HCT116 (cell line): Measurements from ENCODE around the gene TRIM29. TPM values are rescaled to one million over a fixed set of nuclear protein-coding genes. Genes with fewer than 3 reads are reported as not detected.

Experiments used
- ATAC-seq: fragments of 200-7000 bp; cut with Tn5 transposase; 2 replicates; pipeline ENCODE4 v1.9.1; 2020; ENCODE audit warnings: mild to moderate bottlenecking, moderate library complexity
- BruUV-seq: library from RNA; stranded (reverse); fragments of 400-500 nt; replicated peaks from 2 replicates; lab custom pipeline; 2021; lab: Mats Ljungman, UMichigan
- CTCF ChIA-PET: fragments of 300-600 bp; sonication (Branson Sonifier 250); formaldehyde crosslinking; loops from one replicate; lab custom pipeline; 2021; ENCODE audit warnings: antibody characterized with exemption; lab: Charles Lee
- POLR2A ChIA-PET: fragments of 300-600, 350-600 bp; sonication (Branson Sonifier 250); formaldehyde crosslinking; loops from one replicate; lab custom pipeline; 2021; ENCODE audit warnings: antibody characterized with exemption; lab: Charles Lee
- RAD21 ChIA-PET, 2 experiments: fragments of 300-600 bp; sonication (Branson Sonifier 250); formaldehyde crosslinking; loops; one replicate each; lab custom pipeline; 2023; ENCODE audit warnings: low total read pairs in 2 of 2; ENCODE audit not compliant: uncharacterized antibody in 2 of 2, unreplicated experiment in 2 of 2, low non-redundant PET in 1 of 2; lab: Charles Lee
- DNase-seq: peaks from one replicate; pipeline ENCODE4 v3.0.0-alpha.2; 2010; ENCODE audit warnings: low read depth, low spot score
- H2AFZ ChIP-seq: fragments of 200-600 bp; shearing (Covaris generic), sonication (generic); 2 replicates; pipeline ENCODE4 v1.6.1; 2017; ENCODE audit warnings: low read depth, mixed run types, mixed read lengths, antibody characterized with exemption, low read length; ENCODE audit not compliant: poor library complexity, severe bottlenecking
- H3K27ac ChIP-seq: 2 replicates; pipeline ENCODE4 v1.5.1; 2012; ENCODE audit warnings: low read depth, low read length
- H3K27me3 ChIP-seq: fragments of 200-600 bp; sonication (generic); 2 replicates; pipeline ENCODE4 v1.6.1; 2016; ENCODE audit warnings: mixed run types, low read length, mixed read lengths; ENCODE audit not compliant: insufficient read depth
- H3K36me3 ChIP-seq, 2 experiments: fragments of 200-500 bp in 1 of 2; fragments of 200-600 bp in 1 of 2; sonication (Bioruptor generic) in 1 of 2; sonication (generic) in 1 of 2; 2 replicates each; pipeline versions ENCODE4 v1.5.1 to v1.6.1; 2014 to 2016; ENCODE audit warnings: low read length in 2 of 2, inconsistent platforms in 1 of 2, mixed read lengths in 1 of 2, mixed run types in 1 of 2; ENCODE audit not compliant: insufficient read depth in 2 of 2, control insufficient read depth in 1 of 2
- H3K4me1 ChIP-seq, 2 experiments: fragments of 200-600 bp in 1 of 2; sonication (generic) in 1 of 2; 2 replicates each; pipeline versions ENCODE4 v1.5.1 to v1.6.1; 2012 to 2017; ENCODE audit warnings: low read length in 2 of 2, inconsistent platforms in 1 of 2, mild to moderate bottlenecking in 1 of 2, mixed read lengths in 1 of 2, mixed run types in 1 of 2, moderate library complexity in 1 of 2; ENCODE audit not compliant: insufficient read depth in 2 of 2, control insufficient read depth in 1 of 2
- H3K4me2 ChIP-seq: fragments of 200-600 bp; sonication (generic); 2 replicates; pipeline ENCODE4 v1.6.1; 2017; ENCODE audit warnings: mixed run types, low read length, mixed read lengths
- H3K4me3 ChIP-seq, 2 experiments: fragments of 200-600 bp in 1 of 2; sonication (generic) in 1 of 2; replicated peaks in 1 of 2; 2 replicates each; pipeline ENCODE4 v1.5.1; 2011 to 2016; ENCODE audit warnings: low read length in 2 of 2, control low read depth in 1 of 2, low read depth in 1 of 2, mild to moderate bottlenecking in 1 of 2, mixed read lengths in 1 of 2, mixed run types in 1 of 2
- H3K79me2 ChIP-seq: fragments of 200-600 bp; sonication (generic); 2 replicates; pipeline ENCODE4 v1.6.1; 2017; ENCODE audit warnings: mild to moderate bottlenecking, mixed run types, low read length, moderate library complexity, mixed read lengths; ENCODE audit not compliant: insufficient read depth
- H3K9ac ChIP-seq: fragments of 200-600 bp; sonication (generic); 2 replicates; pipeline ENCODE4 v1.6.1; 2016; ENCODE audit warnings: low read length, mixed read lengths
- H3K9me2 ChIP-seq: fragments of 200-600 bp; sonication (generic), shearing (Covaris generic); 2 replicates; pipeline ENCODE4 v1.6.1; 2017; ENCODE audit warnings: mixed run types, mild to moderate bottlenecking, moderate library complexity; ENCODE audit not compliant: insufficient read depth
- H3K9me3 ChIP-seq, 2 experiments: fragments of 200-500 bp in 1 of 2; fragments of 200-600 bp in 1 of 2; sonication (Bioruptor generic) in 1 of 2; sonication (generic) in 1 of 2; 2 replicates each; pipeline ENCODE4 v1.6.1; 2014 to 2017; ENCODE audit warnings: low read length in 2 of 2, mixed read lengths in 2 of 2, inconsistent platforms in 1 of 2, low read depth in 1 of 2, mild to moderate bottlenecking in 1 of 2, mixed run types in 1 of 2, moderate library complexity in 1 of 2; ENCODE audit not compliant: control insufficient read depth in 1 of 2, insufficient read depth in 1 of 2
- H4K20me1 ChIP-seq: fragments of 200-600 bp; sonication (generic), shearing (Covaris generic); 2 replicates; pipeline ENCODE4 v1.6.1; 2017; ENCODE audit warnings: mixed run types, mild to moderate bottlenecking, moderate library complexity; ENCODE audit not compliant: insufficient read depth
- JUND ChIP-seq: IDR thresholded peaks from 2 replicates; pipeline ENCODE4 v1.6.1; 2012
- SP1 ChIP-seq: IDR thresholded peaks from 2 replicates; pipeline ENCODE4 v1.6.1; 2012; ENCODE audit warnings: low read depth
- SRF ChIP-seq: IDR thresholded peaks from 2 replicates; pipeline ENCODE4 v1.6.1; 2012; ENCODE audit warnings: low read depth
- TCF7L2 ChIP-seq: IDR thresholded peaks from 2 replicates; pipeline ENCODE4 v1.7.0; 2011; ENCODE audit warnings: borderline replicate concordance, inconsistent platforms; ENCODE audit not compliant: insufficient read depth, insufficient read length; ENCODE audit errors: extremely low read depth
- intact Hi-C: fragments of 100-400 bp; cut with micrococcal nuclease; formaldehyde crosslinking; loops from 2 replicates; pipeline ENCODE4 v1.10.0; 2022
- total RNA-seq: library from RNA; stranded (reverse); gene quantifications from one replicate; pipeline ENCODE4 v1.2.1, GENCODE V29; 2021; ENCODE audit not compliant: unreplicated experiment

Gene TRIM29
- total RNA-seq, 1 experiment from 2014 or later, result 0.54 TPM

DNA sequence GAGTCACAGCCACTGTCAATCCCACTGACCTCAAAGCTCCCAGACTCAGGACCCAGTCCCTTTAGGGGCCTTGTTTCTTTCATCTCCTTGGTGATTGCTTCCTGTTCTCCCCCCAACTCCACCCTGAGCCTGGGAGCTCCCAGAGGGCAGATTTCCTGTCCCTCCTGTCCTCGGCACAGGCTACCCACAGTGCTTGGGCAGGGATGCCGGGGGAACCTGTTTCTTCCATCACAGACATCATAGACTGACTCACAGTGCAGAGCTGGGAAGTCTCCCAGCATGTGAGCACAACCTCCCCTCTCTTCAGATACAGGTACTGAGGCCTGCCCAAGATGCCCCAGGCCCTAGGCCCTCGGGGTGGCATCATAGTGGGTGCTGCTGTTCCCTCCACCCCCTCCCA lies 16.6 kb downstream of the TRIM29 start:
- no peak overlapping the region for H3K9ac ChIP-seq
- H3K4me2 ChIP-seq, result peak overlapping the region; percentile 14; the same call in 1 of the 2 replicates
- H3K9me2 ChIP-seq, result no peaks in the 10 kb centered on the region
- BruUV-seq, result no TSS peak
- no peak for DNase-seq
- RAD21 ChIA-PET, result no interaction called here
- CTCF ChIA-PET, result interaction anchor here (1.4 kb wide), 1 partner anchor 9 kb away, joined by 3 read pairs; no protein-coding TSS in a partner anchor
- H2AFZ ChIP-seq, result no peak overlapping the region
- no peaks in the 10 kb centered on the region for H3K36me3 ChIP-seq
- no peaks in the 10 kb centered on the region for H4K20me1 ChIP-seq
- peak; percentile 24 for ATAC-seq
- peaks cover 14 to 46% of the 10 kb centered on the region in 2 experiments for H3K4me1 ChIP-seq
- H3K79me2 ChIP-seq, result no peaks in the 10 kb centered on the region
- TF ChIP-seq SP1, result no peak
- no peak for TF ChIP-seq SRF
- POLR2A ChIA-PET, result interaction anchor here (0.6 kb wide), 1 partner anchor 18 kb away, joined by 3 read pairs; no protein-coding TSS in a partner anchor
- no peaks in the 10 kb centered on the region for H3K9me3 ChIP-seq
- no peak overlapping the region for H3K4me3 ChIP-seq
- intact Hi-C loops, result no loop called here
- H3K27me3 ChIP-seq, result no peaks in the 10 kb centered on the region
- H3K27ac ChIP-seq, result no peak overlapping the region

DNA sequence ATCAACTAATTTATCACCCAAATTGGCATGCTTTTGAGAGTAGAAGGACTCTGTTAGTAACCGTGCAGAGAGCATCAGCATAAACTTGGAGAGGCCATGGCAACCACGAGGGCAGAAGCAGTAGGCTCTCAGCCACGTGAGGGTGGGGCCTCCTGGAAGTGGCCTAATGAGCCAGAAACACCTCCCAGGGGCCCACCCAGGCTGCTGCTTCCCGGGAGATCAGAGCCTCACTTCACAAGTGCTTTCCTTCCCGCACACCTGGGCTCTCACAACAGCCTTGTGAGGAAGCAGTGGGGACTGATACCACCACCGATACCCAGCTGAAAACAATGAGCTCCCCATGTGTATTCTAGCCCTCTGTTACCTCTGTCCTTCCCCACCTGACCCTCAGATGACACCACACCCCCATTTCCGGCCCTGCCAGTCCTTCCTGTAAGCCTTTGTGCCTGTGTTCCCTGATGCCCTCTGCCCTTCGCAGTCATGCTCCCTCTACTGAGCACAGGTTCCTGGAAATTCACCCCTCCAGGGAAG lies 17.0 kb downstream of the TRIM29 start:
- Histone ChIP-seq H3K27ac (no peak overlapping the region), H3K27me3 (no peaks in the 10 kb centered on the region), H3K9ac (no peak overlapping the region)

More for the DNA sequence above, 17.0 kb downstream of the TRIM29 start:
- Histone ChIP-seq H3K4me2 (peak overlapping the region; percentile 14; the same call in 1 of the 2 replicates), H4K20me1 (no peaks in the 10 kb centered on the region), H3K4me3 (no peak overlapping the region), H3K36me3 (no peaks in the 10 kb centered on the region), H3K9me2 (no peaks in the 10 kb centered on the region), H3K4me1 (peaks cover 14 to 46% of the 10 kb centered on the region in 2 experiments), H2AFZ (no peak overlapping the region), H3K79me2 (no peaks in the 10 kb centered on the region), H3K9me3 (no peaks in the 10 kb centered on the region)
- DNase-seq, result no peak
- ChIA-PET RAD21 (no interaction called here), CTCF (interaction anchor here (1.4 kb wide), 1 partner anchor 9 kb away, joined by 3 read pairs; no protein-coding TSS in a partner anchor), POLR2A (no interaction called here)
- intact Hi-C loops, result no loop called here
- TF ChIP-seq TCF7L2 (no peak), JUND (no peak)
- BruUV-seq, result no TSS peak
- ATAC-seq, result no peak
